Activated T-helper 1 cell treated with anti-CD3 and anti-CD28 coated beads, Interleukin-2, amount 50 U/mL, for 16 hours (primary cell): ENCODE data around the gene CACNA2D3.

Source experiments
- DNase-seq, 2 donors: peaks; one replicate each; pipeline ENCODE4 v3.0.0-alpha.2; 2020; ENCODE audit warnings: low read depth in 1 of 2, low spot score in 1 of 2

CACNA2D3 gene

GRCh38 chr3:54361746-54362283, 239.5 kb downstream of the CACNA2D3 start:
- DNase-seq, result no peak

GRCh38 chr3:54366007-54366750, 243.8 kb downstream of the CACNA2D3 start:
- DNase-seq, result no peak

- DNase-seq, result no peak
Observed at GRCh38 chr3:54366839-54367238, 244.5 kb downstream of the CACNA2D3 start.

- no peak for DNase-seq
Observed at GRCh38 chr3:54372232-54372631, 249.9 kb downstream of the CACNA2D3 start.

- no peak for DNase-seq
Observed at GRCh38 chr3:54374214-54374852, 252.0 kb downstream of the CACNA2D3 start.

DNA sequence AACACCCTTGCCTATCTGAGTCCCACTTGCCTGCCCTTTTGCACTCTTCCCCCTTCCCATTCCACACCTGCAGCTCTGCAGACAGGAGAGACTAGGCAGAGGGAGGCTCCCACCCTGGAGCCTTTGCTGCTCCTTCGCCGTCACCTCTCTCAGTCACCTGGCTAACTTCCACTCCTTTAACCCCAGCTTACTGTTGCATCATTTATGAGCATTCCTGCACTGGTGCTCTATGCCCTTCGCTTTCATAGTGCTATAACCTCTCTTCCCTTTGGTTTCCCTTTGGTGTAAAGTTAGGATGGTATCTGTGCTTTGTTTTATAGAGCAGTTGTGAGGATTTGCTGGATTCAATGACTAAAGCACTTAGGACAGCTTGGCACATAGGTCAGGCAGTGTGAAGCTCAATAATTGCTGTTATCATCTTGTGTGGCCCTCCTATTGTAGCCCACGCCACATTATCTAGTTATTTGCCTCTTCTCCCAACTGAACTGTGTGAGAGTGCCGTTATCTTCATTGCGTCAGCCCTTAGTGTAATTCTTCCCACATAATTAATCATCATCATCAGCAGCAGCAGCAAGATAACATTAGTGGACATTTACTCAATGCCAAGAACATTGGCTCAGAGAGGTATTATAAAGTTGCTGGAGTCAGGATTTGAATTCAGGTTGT, 253.9 kb downstream of the CACNA2D3 start:
- no peak for DNase-seq

DNA sequence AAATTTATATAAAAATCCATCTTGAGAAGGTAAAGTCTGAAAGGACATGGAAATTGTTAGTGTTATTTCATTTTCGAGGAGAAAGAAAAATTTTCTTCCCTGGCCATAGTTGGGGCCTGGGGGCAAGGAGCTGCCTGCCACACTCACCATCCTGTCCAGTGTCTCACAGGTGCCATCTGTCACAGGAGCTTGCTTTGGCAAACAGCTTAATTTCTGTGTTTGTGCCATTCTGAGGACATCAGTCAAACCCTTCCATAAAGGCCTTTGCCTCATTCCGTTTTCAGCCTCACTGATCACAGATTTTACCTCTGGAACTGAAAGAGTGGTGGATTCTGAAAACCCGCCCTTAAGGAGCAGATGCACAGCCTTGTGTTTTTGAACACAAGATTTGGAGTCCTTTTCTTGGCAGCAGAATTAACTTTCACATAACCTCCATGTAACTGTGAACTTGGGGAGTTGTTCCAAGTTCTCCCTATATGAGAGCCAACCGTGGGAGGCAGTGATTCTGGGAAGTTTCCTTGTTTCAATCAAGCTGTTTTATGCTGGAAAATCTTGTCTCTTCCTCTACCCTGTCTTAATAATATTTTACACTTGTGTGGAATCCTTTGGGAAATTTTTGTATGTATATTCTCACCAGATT, 254.7 kb downstream of the CACNA2D3 start:
- DNase-seq, result no peak

DNA sequence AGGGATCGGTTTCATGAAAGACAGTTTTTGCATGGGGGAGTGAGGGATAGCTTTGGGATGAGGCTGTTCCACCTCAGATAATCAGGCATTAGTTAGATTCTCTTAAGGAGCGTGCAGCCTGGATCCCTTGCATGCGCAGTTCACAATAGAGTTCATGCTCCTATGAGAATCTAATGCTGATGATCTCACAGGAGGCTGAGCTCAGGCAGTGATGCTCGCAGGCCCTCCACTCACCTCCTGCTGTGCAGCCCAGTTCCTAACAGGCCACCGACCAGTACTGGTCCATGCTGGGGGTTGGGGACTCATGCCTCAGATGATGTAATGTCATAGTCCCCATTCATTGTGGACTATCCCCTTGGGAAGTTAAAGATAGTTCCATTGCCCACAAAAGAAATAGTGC, 255.8 kb downstream of the CACNA2D3 start:
- no peak for DNase-seq

GRCh38 chr3:54384279-54384678, 261.9 kb downstream of the CACNA2D3 start:
- no peak for DNase-seq

DNA sequence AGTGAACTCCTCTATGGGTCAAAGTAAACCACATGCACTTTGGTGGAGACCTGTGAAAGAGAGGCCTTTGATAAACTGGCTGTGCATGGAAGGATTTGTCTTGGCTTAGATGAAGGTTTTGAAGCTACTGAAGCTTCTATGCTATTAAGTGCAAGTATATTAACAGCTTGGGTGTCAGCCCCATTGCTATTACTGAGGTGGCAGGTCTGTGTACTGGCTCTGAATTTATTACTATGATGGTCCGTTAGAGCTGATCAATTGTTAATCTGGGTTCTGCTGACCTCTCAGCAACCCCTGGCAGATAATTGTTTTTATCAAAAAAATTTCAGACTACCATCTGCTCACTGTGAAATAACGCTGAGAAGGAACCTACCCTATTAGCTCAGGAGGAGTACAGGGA, 268.2 kb downstream of the CACNA2D3 start:
- DNase-seq, result no peak

DNA sequence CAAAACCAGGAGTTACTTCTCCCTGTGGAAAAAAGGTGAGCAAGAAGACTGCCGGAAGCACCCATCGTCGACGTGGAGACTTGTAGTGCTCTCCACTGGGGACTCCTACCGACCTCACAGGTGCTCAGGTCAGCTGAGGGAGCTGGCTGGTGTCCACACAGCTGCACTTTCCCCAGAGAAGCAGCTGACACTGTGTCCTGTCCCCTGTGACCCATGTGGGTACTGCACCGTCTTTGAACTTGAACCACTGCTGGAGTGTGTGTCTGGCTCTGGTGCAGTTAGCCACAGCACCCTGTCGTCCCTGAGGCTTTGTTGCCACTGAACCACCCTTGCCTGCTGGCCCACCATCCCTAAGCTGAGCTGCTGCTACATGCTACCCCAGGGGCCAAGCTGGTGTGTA, 270.8 kb downstream of the CACNA2D3 start:
- no peak for DNase-seq

DNA sequence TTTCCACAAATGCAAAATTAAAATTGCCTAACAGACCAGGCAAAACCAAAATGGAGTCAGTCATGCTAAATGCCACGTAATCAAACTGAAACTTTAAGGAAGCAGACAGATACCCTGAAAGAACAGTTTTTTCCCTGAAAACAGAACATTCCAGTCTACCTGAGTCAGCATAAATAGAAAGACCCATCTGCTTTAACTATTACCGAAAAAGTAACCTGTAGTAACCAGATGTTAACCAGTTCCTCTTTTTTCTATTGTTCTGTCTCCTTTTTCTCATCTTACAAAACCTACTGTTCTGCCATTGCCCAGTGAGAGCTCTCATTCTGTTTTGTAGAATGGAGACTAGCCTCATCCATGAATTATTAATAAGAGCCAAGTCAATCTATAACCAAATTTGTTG, 286.0 kb downstream of the CACNA2D3 start:
- DNase-seq, result no peak

GRCh38 chr3:54421943-54422342, 299.6 kb downstream of the CACNA2D3 start:
- DNase-seq, result no peak

- no peak for DNase-seq
Observed at GRCh38 chr3:54424292-54424691, 301.9 kb downstream of the CACNA2D3 start.

DNA sequence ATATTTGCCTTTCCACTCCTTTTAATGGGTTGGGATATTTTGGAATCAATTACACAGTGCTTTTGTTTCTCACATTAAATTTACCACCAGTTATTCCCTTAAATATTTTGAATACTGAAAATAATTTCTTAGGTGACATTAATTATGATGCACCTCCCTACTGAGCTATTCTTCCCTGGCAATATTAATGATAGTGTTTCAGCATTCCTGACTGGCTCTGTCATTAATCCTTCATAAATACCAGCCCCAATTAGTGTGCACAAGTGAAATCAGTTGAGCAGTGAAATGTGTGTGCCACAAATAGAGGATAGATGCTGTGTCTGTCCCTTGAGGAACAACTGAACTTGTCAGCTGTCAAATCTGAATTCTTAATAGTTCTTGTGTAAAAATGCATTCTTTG, 304.0 kb downstream of the CACNA2D3 start:
- no peak for DNase-seq

DNA sequence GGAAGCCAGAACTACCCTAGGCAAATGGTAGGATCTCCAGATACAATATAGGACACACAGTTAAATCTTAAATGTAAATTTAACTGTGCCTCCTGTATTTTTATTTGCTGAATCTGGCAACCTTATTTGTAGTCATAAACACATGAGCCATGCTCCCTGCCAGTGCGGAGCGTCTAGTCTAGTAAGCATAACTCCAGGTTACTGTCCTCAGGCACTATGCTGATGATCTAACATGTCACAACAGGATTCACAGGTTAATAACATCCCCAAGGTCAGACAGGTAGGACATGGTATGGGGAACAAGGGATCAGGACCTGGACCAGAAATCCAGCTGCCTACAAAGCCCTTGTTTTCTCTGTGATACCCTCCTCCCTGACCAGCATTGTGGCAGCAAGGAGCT, 305.1 kb downstream of the CACNA2D3 start:
- no peak for DNase-seq

- no peak for DNase-seq
Observed at GRCh38 chr3:54427941-54428871, 305.9 kb downstream of the CACNA2D3 start.

GRCh38 chr3:54432975-54433374, 310.6 kb downstream of the CACNA2D3 start:
- DNase-seq, result no peak

GRCh38 chr3:54433846-54434245, 311.5 kb downstream of the CACNA2D3 start:
- no peak for DNase-seq

- DNase-seq, result no peak
Observed at GRCh38 chr3:54434756-54435155, 312.4 kb downstream of the CACNA2D3 start.

DNA sequence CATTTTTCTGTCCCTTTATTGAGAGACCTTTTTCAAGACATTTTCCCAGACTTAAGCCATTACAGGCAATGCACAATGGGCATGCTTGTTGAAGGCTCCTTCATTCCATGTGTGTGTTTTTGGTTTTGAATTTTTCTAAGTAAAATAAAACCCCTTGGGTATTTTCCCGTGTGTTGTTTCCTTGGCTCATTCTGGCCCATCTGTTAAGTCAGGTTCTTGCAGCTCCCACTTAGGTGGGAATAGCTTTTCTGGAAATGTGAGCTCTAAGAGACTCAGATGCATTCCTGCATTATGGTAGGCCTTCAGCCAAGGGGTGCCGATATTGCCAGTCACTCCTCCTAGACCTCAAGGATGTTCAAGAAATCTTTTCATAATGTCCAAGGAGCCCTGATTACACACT, 314.9 kb downstream of the CACNA2D3 start:
- DNase-seq, result no peak
